Breast epithelium (tissue), 3 donors: Measurements from ENCODE around the gene SLC18B1.

Experiments
- CTCF ChIP-seq, 3 donors: fragments of 450-650 bp; IDR thresholded peaks; one replicate each; pipeline ENCODE4 v1.5.1; 2016 to 2017; ENCODE audit warnings: antibody characterized with exemption in 3 of 3, mild to moderate bottlenecking in 3 of 3, moderate library complexity in 3 of 3
- POLR2AphosphoS5 ChIP-seq, 3 donors: sonication (generic); formaldehyde crosslinking; IDR thresholded peaks; one replicate each; pipeline ENCODE4 v1.6.1; 2017; ENCODE audit warnings: antibody characterized with exemption in 3 of 3

DNA sequence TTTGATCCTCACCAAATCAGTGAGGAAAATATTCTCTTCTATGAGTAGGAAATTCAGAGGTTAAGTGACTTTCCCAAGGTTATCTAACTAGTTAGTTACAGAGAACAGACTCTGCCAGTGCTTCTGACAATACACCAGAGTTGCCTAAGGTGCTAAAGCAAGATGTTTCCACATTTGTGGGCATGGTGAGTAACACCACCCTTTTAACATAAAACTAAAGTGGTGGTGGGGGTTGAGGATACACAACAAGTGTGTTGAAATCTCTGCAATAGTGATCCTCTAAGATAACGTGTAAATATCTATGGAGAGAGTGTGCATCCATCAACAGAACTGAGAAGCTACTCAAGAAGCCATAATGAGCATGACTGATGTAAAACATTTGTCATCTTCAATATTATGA, 52.4 kb downstream of the SLC18B1 start:
- TF ChIP-seq POLR2AphosphoS5 (IDR thresholded peaks at IDR 0.05): no peak
- no peak for TF ChIP-seq CTCF (IDR thresholded peaks at IDR 0.05)
